ENCODE measurements around the gene NOL4L.

- TF ChIP-seq POLR2AphosphoS5 (IDR thresholded peaks at IDR 0.05; ENCODE audit: low read depth, low read length) (no peak), POLR2A (IDR thresholded peaks at IDR 0.05; ENCODE audit: low read depth, low read length) (no peak)
These were observed 62.7 kb downstream of the NOL4L start for GRCh38 chr20:32522526-32522775.
